ENCODE results near the gene MCM3AP. TPM values are rescaled to one million over a fixed set of nuclear protein-coding genes. Genes with fewer than 3 reads are reported as not detected.

Gene MCM3AP
- total RNA-seq, 1 donor from 2014 or later: 153 TPM

DNA sequence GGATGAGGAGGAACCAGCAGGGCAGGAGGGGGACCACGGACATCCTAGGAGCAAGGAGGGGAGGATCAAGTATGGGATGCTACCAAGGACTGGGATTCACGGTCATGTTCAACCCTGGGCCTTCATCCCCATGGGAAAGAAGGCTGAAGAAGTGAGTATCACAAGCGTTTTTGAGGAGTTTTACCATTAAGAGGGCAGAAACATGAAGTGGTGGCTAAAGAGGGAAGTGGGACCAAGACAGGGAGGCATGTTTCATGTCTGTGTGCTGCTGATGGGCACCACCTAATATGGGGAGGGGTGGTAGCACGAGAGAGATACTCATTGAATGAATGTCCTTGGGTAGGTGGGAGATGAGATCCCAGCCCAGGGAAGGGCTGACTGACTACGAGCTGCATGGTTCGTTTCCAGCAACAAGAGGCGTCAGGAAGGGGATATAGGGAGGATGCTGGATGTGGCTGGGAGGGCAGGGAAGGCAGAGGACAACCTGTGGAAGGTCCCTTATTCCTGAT lies 45.5 kb downstream of the MCM3AP start:
- Mint-ChIP-seq H3K4me1 (no peaks in the 10 kb centered on the region), H3K4me3 (no peak overlapping the region), H3K9me3 (no peaks in the 10 kb centered on the region), H3K36me3 (ENCODE audit: low read depth) (peaks cover 41% of the 10 kb centered on the region), H3K27ac (ENCODE audit: unreplicated experiment) (no peak overlapping the region), H3K27me3 (ENCODE audit: low read depth) (no peaks in the 10 kb centered on the region)
- TF ChIP-seq, protein P1, sequence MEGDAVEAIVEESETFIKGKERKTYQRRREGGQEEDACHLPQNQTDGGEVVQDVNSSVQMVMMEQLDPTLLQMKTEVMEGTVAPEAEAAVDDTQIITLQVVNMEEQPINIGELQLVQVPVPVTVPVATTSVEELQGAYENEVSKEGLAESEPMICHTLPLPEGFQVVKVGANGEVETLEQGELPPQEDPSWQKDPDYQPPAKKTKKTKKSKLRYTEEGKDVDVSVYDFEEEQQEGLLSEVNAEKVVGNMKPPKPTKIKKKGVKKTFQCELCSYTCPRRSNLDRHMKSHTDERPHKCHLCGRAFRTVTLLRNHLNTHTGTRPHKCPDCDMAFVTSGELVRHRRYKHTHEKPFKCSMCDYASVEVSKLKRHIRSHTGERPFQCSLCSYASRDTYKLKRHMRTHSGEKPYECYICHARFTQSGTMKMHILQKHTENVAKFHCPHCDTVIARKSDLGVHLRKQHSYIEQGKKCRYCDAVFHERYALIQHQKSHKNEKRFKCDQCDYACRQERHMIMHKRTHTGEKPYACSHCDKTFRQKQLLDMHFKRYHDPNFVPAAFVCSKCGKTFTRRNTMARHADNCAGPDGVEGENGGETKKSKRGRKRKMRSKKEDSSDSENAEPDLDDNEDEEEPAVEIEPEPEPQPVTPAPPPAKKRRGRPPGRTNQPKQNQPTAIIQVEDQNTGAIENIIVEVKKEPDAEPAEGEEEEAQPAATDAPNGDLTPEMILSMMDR (conservative IDR thresholded peaks at IDR 0.05): no peak
- DNase-seq (ENCODE audit: low read depth, low spot score): no peak

DNA sequence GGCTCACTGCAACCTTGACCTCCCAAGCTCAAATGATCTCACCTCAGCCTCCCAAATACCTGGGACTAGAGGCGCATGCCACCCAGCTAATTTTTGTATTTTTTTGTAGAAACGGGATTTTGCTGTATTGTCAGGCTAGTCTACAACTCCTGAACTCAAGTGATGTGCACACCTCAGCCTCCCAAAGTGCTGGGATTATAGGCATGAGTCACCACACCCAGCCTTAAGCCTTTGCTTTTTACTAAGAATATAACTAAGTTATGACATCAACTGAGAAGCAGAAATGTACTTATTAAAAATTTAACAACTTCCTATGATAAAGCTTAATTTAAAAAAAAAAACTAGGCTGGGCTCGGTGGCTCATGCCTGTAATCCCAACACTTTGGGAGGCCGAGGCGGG lies 47.9 kb downstream of the MCM3AP start:
- Mint-ChIP-seq H3K4me1 (no peaks in the 10 kb centered on the region), H3K27me3 (ENCODE audit: low read depth) (no peaks in the 10 kb centered on the region), H3K27ac (ENCODE audit: unreplicated experiment) (no peak overlapping the region), H3K4me3 (no peak overlapping the region), H3K9me3 (peaks cover 12% of the 10 kb centered on the region), H3K36me3 (ENCODE audit: low read depth) (peaks cover 59% of the 10 kb centered on the region)
- TF ChIP-seq, protein P1 (conservative IDR thresholded peaks at IDR 0.05): no peak
- DNase-seq (ENCODE audit: low read depth, low spot score): no peak

DNA sequence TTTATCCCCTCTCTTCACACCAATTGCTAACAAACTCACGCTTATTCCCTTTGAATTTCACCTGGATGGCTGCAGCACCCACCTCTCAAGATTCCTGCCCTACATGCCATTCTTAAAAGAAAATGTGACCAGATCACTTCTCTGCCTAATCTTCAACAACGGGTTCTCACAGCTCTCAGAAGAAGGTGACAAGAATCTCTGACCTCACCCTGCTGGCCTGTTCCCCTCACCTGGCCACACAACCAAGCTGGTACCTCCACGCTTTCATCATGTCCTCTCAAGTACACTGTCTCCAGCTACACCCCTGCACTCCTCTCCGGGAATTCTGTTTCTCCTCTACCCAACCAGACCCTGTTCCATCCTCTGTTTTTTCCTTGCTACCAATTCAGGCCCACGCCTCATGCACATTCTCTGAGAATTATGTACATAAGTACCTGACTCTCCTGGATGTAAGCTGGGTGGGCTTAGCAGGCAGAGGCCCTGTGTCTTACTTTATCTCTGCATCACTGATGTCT lies 50.9 kb downstream of the MCM3AP start:
- Mint-ChIP-seq H3K36me3 (ENCODE audit: low read depth) (peaks cover 76% of the 10 kb centered on the region), H3K27me3 (ENCODE audit: low read depth) (peaks cover 2% of the 10 kb centered on the region), H3K27ac (ENCODE audit: unreplicated experiment) (peak overlapping the region; percentile 37), H3K4me1 (peaks cover 9% of the 10 kb centered on the region), H3K9me3 (peaks cover 22% of the 10 kb centered on the region), H3K4me3 (peak overlapping the region; percentile 15)
- DNase-seq (ENCODE audit: low read depth, low spot score): no peak
- TF ChIP-seq, protein P1 (conservative IDR thresholded peaks at IDR 0.05): no peak

DNA sequence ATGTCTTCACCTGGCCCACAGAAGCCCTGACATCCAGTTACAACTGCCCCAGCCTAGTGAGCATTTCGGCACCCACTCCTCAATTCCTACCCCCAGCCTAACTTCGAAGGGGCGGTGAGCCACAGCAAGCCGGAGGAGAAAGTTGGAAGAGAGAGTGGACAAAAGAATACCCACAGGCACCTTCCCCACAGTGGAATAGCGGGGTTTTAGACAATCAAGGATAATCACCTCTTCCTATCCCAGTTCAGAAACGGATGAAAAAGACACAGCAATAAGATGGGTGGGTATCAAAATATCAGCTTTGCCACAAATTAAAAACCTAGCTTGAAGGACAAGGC lies 55.5 kb downstream of the MCM3AP start:
- peak overlapping the region; percentile 15 for H3K27ac Mint-ChIP-seq (ENCODE audit: unreplicated experiment)
- peaks cover 2% of the 10 kb centered on the region for H3K27me3 Mint-ChIP-seq (ENCODE audit: low read depth)
- peaks cover 74% of the 10 kb centered on the region for H3K36me3 Mint-ChIP-seq (ENCODE audit: low read depth)
- H3K4me3 Mint-ChIP-seq: peak overlapping the region; percentile 86
- peaks cover 43% of the 10 kb centered on the region for H3K4me1 Mint-ChIP-seq
- TF ChIP-seq, protein P1 (conservative IDR thresholded peaks at IDR 0.05): no peak
- DNase-seq (ENCODE audit: low read depth, low spot score): no peak
- H3K9me3 Mint-ChIP-seq: peaks cover 28% of the 10 kb centered on the region

DNA sequence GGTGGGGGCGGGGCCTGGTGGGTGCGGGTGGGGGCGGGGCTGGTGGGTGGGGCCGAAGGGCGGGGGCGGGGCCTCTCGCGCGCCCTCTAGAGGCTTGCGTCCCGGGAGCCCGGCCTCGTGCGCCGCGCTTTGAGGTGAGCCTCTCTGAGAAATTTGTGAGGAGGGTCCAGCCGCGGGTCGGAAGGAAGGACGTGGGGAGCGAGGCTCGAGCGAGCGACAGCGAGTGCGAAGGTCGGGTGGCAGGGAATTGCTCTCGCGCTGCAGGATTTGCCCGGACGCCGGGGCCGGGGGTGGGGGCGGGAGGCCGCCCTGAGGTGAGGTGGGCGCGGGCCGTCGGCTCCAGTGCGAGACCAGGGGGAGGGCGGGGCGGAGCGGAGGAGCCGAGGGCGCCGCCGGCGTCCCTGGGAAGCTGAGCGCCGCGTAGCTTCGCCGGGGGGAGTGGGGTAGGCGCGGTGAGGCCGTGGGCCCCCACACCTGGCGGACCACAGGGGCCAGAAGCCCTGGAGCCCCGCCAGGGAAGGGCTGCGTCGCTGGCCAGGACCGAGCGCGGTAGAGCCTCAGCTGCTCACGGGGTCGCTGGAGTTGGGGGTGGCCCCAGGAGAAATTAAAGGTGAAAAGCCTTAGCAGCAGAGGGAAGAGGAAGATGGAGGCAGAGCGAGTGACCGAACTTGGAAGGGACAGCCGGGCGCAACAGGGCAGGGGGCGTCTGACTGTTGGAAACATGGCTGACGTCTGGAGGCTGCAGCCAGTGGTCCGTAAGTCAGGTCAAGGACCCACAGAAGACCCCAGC lies 56.1 kb downstream of the MCM3AP start:
- TF ChIP-seq, protein P1 (conservative IDR thresholded peaks at IDR 0.05): peak; percentile 59
- peak overlapping the region; percentile 99 for H3K27ac Mint-ChIP-seq (ENCODE audit: unreplicated experiment)
- H3K4me3 Mint-ChIP-seq: peak overlapping the region; percentile 89
- H3K9me3 Mint-ChIP-seq: peaks cover 28% of the 10 kb centered on the region
- H3K27me3 Mint-ChIP-seq (ENCODE audit: low read depth): peaks cover 2% of the 10 kb centered on the region
- DNase-seq (ENCODE audit: low read depth, low spot score): no peak
- H3K4me1 Mint-ChIP-seq: peaks cover 46% of the 10 kb centered on the region
- H3K36me3 Mint-ChIP-seq (ENCODE audit: low read depth): peaks cover 69% of the 10 kb centered on the region
